Skin epidermis (tissue), 12 donors: ENCODE measurements around the gene FOXN3.
"Not testable (repeated sequence)": the region's sequence is repeated elsewhere in the genome, so short reads cannot be mapped to it uniquely, and the experiment has no call there.

ENCODE experiments used
- H3K27ac ChIP-seq, 21 experiments: fragments of 200-600 bp; sonication (generic) in 11 of 21; one replicate each; pipeline ENCODE4 v1.5.0; 2020; ENCODE audit warnings: mild to moderate bottlenecking in 3 of 21, inconsistent platforms in 2 of 21, moderate library complexity in 2 of 21
- H3K4me3 ChIP-seq, 7 experiments: fragments of 200-600 bp; sonication (generic) in 2 of 7; one replicate each; pipeline ENCODE4 v1.5.0; 2020; ENCODE audit warnings: inconsistent platforms in 2 of 7, mild to moderate bottlenecking in 2 of 7, moderate library complexity in 1 of 7

The FOXN3 gene

GRCh38 chr14:89167705-89168104, 249.3 kb downstream of the FOXN3 start:
- H3K4me3 ChIP-seq, result no peak overlapping the region
- H3K27ac ChIP-seq, result no peak overlapping the region

DNA sequence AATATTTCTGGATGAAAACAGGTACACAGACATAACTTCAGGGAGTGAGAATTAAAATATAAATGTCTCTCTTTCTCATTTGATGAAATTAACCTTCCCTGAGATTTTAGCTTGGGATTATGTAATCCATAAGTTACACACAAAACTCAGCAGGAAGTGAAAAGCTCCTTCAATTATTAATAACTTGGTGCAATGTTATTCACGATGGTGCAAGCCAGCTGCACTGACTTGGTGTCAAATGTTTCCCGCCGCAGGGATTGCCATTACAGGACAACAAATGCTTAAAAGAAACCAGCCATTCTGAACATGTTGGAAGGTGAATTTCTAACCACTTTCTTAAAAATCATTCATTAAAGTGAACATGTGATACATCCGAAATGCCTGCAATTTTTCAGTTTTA, 250.4 kb downstream of the FOXN3 start:
- no peak overlapping the region for H3K4me3 ChIP-seq
- no peak overlapping the region for H3K27ac ChIP-seq

DNA sequence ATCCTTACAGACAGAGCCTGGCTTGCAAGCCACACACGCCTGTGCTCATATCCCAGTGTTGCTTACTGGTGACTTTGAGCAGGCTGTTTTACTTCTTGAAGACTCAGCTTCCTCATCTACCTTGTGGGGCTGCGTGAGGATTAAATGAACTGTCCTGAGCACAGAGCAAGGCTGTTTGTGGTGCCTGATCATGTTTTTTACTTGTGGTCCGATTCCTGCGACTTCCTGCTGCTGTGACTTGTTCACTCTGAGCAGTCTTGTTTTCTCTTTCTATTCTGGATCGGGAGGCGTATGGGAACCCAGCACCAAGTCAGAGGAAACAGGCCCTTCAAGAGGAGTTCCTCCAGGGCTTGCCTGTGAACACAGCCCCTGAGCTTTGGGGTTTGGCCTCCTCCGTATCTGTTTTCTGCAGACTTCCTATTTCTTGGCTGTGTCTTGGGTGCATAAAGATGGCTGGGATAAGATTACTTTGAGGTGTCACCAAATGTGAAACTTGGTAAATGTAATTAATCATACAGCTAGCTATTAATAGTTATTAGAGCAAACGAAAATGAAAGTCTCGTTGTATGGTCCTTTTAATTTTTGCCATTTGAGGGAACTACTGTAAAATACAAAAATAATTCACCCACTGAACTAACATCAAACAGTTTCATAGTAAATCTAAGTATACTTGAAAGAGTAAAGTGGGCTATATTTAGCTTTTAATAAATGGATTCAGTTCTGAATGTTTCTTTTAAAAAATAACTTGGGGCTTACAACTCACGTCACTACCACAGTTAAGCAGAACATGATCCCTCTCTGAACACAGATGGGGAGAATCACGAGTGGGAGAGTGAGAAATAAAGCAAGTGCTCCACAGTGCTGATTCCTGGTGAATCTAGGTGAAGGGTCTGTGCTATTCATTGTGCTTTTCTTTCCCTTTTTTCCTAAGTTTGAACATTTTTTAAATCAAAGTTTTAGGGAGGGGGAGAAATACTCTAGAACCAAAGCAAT, 251.5 kb downstream of the FOXN3 start:
- Histone ChIP-seq H3K27ac (peak overlapping the region in 14 of 21 experiments; percentile 13 to 80 (median 52)), H3K4me3 (peak overlapping the region in 1 of 7 experiments; percentile 3)

- Histone ChIP-seq H3K27ac (peak overlapping the region in 14 of 21 experiments; percentile 13 to 80 (median 52)), H3K4me3 (peak overlapping the region in 1 of 7 experiments; percentile 3)
These were observed 252.6 kb downstream of the FOXN3 start for GRCh38 chr14:89164168-89165073.

GRCh38 chr14:89163031-89163636, 253.9 kb downstream of the FOXN3 start:
- Histone ChIP-seq H3K4me3 (no peak overlapping the region), H3K27ac (no peak overlapping the region)

DNA sequence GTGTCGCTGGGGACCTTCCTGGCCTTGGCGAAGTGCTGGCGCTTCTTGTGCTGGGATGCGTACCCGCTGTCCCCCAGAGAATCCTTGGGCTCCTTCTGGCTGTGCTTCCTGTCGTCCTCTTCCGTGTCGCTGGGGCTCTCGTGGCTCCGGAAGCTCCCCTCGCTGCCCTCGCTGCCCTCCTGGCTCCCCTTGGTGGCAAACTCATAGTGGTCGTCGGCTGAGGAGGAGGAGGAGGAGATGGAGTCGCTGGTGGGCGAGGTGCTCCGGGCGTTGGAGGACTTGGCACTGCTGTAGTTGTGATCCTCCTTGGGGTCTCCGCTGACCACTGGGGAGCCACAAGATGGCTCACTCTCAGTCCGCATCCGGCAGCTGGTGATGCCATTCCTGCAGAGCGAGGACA, 254.4 kb downstream of the FOXN3 start:
- H3K27ac ChIP-seq, result peak overlapping the region in 1 of 21 experiments; percentile 9
- H3K4me3 ChIP-seq, result no peak overlapping the region

DNA sequence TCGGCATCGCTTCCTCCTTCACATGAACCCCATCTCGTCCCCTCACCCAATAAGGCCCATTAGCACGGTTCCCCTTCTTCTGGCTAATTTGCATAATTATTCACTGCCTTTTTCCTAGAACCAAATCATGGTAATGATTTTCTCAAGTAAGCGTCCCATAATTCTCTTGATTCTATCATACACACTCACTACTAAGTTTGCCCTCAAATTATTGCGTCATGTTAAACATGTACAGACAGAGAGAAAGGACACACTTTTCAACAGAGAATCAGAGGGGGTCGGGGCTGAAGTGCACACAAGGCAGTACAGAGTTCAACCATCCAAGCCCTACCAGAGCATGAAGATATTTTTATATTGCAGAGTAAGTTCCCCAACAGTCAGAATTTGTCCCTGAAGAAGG, 256.6 kb downstream of the FOXN3 start:
- Histone ChIP-seq H3K27ac (no peak overlapping the region), H3K4me3 (no peak overlapping the region)

- H3K4me3 ChIP-seq, result no peak overlapping the region
These were observed 258.3 kb downstream of the FOXN3 start for GRCh38 chr14:89158701-89159100.

GRCh38 chr14:89158104-89158503, 258.9 kb downstream of the FOXN3 start:
- H3K27ac ChIP-seq, H3K4me3 ChIP-seq: not testable (repeated sequence)

More at GRCh38 chr14:89158701-89159100, 258.3 kb downstream of the FOXN3 start:
- H3K27ac ChIP-seq, result no peak overlapping the region

GRCh38 chr14:89155491-89155890, 261.5 kb downstream of the FOXN3 start:
- Histone ChIP-seq H3K4me3 (no peak overlapping the region), H3K27ac (no peak overlapping the region)

DNA sequence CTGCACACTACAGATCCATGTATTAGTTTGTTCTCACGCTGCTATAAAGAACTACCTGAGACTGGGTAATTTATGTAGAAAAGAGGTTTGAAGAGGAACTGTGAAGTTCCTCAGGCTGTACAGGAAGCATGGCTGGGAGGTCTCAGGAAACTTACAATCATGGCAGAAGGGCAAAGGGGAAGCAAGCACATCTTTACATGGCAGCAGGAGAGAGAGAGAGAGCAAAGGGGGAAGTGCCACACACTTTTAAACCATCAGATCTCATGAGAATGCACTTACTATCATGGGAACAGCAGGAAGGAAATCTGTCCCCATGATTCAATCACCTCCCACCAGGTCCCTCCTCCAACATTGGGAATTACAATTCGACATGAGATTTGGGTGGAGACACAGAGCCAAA, 265.3 kb downstream of the FOXN3 start:
- H3K4me3 ChIP-seq, H3K27ac ChIP-seq: not testable (repeated sequence)

- H3K27ac ChIP-seq, result no peak overlapping the region
These were observed 270.8 kb downstream of the FOXN3 start for GRCh38 chr14:89146274-89146673.

DNA sequence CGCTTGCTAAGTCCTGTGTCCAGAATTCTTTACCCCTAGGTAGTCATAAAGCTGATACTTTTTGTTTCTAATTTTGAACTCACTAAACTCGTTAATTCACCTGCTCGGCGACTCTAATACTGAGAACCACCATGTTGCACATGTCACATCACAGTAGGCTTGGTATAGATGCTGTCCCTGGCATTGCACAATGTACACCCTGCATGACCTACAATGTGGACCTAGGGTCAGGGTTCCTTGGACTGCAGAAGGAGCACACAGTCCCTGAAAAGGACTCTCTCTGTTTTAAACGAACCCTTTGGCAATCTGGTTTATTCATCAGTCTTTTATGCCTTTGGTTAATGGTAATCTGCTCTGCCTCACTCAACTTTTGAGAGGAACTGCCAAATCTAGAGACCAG, 272.4 kb downstream of the FOXN3 start:
- H3K4me3 ChIP-seq, result no peak overlapping the region
- no peak overlapping the region for H3K27ac ChIP-seq

More at GRCh38 chr14:89146274-89146673, 270.8 kb downstream of the FOXN3 start:
- H3K4me3 ChIP-seq, result no peak overlapping the region

DNA sequence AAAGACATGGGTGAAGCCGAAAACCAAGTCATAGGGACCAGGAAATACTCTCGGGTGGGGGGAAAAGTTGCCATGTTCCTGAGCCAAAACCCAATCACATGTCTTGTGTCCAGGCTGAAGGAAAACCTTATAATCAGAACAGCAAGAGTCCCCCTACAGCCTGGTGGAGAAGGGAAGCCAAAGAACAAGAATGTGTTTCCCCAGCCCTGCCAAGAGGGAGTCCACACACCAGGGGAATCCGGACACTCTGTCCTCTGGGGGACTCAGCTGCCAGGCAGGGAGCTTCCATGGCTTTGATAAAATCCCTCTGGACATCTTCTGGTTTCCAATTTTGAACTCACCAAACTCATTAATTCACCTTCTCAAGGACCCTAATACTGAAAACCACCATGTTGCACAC, 273.0 kb downstream of the FOXN3 start:
- Histone ChIP-seq H3K4me3 (no peak overlapping the region), H3K27ac (no peak overlapping the region)

GRCh38 chr14:89143595-89143994, 273.4 kb downstream of the FOXN3 start:
- H3K27ac ChIP-seq, result no peak overlapping the region
- no peak overlapping the region for H3K4me3 ChIP-seq

- Histone ChIP-seq H3K4me3 (no peak overlapping the region), H3K27ac (no peak overlapping the region)
These were observed 274.7 kb downstream of the FOXN3 start for GRCh38 chr14:89142366-89142765.

DNA sequence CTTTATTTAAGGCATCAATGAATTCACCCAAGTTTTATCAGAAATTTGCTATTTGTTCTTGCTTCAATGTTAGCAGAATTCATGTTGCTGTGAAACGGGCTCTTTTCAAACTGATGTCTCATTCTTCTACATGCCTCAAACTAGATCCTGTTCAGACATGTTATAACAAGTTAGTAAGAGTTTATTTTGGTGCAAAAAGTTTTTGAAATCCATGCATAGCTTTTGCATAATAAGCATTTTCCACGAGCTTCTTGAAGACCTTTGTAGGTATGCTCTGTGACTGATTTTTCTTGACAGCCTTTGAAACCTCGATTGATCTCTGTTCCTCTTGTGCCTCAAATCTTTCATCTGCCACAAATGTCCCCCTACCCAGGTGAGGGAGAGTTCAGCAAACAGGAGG, 275.2 kb downstream of the FOXN3 start:
- Histone ChIP-seq H3K4me3 (no peak overlapping the region), H3K27ac (no peak overlapping the region)

DNA sequence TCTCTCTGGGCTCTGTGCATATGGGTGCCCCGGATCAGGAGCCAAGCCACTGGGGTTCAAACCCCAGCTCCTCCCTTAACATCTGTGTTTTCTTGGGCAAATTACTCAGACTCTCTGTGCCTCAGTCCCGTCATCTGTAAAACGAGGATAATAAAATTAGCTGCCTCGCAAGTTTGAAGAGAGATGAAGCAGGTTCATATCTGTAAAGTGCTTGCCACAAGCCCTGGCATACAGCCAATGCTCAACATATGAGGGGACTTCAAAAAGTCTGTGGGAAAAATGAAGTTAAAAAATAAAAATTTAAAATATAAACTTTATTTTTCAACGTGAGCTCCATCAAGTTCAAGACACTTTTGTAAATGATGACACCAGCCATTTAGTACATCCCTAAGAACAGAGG, 276.7 kb downstream of the FOXN3 start:
- Histone ChIP-seq H3K27ac (no peak overlapping the region), H3K4me3 (no peak overlapping the region)

GRCh38 chr14:89139404-89140247, 277.4 kb downstream of the FOXN3 start:
- H3K27ac ChIP-seq, result no peak overlapping the region
- no peak overlapping the region for H3K4me3 ChIP-seq
